ENCODE data around the gene ETV6. TPM values are rescaled to one million over a fixed set of nuclear protein-coding genes. Genes with fewer than 3 reads are reported as not detected.

The ETV6 gene
- total RNA-seq, 1 donor: 11.2 TPM

DNA sequence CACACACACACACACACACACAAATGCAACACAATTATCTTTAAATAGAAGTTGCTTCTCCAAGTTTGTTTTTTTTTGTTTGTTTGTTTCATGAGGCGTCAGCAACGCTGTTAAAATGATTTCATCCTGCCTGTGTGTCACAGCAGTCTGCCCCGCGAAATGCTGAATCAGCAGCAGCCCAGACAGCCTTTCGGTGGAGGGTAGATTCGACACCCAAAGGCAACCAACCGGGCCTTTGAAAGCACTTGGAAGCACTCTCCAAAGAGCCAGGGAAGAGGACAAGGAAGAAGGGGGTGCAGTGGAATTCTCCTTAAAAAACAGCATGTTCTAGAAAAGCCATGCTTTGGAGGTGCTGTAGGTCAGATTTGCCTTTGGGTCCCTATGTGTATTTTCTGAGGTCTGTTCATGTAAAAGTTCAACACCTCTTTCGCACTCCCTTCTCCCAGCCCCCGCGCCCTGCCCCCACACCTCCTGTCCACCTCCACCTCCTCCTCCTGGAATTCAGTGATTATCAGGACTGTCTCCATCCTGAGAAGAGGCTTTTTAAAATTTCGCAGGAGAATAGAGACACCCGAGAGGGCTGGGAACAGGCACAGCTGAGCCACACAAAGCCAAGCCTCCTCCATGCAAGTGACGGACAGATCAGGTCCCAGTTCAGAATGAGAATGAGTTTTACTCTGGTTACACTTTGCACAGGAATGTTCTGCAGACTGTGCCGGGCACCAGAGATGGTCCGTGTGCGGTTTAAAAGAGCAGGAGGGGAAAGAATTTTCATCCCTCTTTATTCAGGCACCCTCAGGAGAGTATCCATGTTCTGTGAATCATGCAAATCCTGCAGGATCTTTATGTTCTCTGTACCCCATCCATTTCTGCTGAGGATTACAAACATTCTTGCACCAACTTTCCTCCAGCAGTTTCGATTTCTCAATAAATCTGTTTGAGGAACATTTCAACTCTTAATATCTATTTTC is 177.9 kb downstream of the ETV6 start:
- H3K4me3 ChIP-seq (ENCODE audit: low read depth, low read length): no peak overlapping the region
- peak; percentile 64 for DNase-seq (ENCODE audit: low read depth)
- TF ChIP-seq, protein P1, sequence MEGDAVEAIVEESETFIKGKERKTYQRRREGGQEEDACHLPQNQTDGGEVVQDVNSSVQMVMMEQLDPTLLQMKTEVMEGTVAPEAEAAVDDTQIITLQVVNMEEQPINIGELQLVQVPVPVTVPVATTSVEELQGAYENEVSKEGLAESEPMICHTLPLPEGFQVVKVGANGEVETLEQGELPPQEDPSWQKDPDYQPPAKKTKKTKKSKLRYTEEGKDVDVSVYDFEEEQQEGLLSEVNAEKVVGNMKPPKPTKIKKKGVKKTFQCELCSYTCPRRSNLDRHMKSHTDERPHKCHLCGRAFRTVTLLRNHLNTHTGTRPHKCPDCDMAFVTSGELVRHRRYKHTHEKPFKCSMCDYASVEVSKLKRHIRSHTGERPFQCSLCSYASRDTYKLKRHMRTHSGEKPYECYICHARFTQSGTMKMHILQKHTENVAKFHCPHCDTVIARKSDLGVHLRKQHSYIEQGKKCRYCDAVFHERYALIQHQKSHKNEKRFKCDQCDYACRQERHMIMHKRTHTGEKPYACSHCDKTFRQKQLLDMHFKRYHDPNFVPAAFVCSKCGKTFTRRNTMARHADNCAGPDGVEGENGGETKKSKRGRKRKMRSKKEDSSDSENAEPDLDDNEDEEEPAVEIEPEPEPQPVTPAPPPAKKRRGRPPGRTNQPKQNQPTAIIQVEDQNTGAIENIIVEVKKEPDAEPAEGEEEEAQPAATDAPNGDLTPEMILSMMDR (IDR thresholded peaks at IDR 0.05; ENCODE audit: insufficient read depth, low read depth, low read length): no peak

DNA sequence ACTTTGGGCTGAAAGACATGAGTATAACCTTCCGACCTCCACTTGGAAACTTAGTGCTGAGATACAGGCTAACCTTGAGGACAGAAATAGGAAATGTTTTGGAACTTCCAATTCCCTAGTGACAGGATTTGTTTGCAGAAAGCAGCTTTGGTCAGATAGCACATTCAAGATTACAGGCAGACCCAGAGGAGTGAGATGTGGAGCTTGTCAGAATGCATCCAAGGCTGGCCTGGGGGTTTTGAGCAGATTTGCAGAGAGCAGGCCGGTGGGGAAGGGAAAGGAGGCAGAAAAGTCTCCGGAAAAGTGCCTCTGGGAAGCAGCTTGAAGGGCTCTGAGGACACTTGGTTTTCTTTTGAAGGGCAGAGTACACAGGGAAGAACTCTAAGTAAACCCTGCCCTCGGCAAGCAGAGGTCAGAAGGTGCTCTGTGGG is 180.3 kb downstream of the ETV6 start:
- no peak overlapping the region for H3K4me3 ChIP-seq (ENCODE audit: low read depth, low read length)
- TF ChIP-seq, protein P1 (IDR thresholded peaks at IDR 0.05; ENCODE audit: insufficient read depth, low read depth, low read length): no peak
- DNase-seq (ENCODE audit: low read depth): no peak

DNA sequence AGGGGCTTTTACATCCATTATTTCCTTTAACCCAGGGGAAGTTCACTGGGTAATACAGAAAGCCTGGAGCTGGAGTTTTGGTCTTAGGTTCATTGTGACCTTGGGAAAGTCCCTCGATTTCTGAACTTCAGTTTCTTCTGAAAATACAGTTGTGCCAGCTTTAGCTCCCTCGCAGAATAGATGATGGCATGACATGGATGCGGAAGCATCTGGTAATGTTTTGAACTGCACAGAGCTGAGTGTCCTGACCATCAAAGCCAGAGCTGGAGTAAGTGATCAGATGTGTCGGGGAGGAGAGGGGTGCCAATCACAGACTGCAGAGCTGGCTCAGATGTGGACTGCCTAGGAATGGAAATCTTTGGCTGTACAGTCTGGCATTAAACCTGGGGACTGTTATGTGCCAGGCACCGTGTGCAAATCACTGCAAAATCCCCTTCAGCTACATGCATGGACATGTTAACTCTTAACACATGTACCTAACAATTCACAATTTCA is 180.9 kb downstream of the ETV6 start:
- DNase-seq (ENCODE audit: low read depth): no peak
- TF ChIP-seq, protein P1 (IDR thresholded peaks at IDR 0.05; ENCODE audit: insufficient read depth, low read depth, low read length): no peak
- no peak overlapping the region for H3K4me3 ChIP-seq (ENCODE audit: low read depth, low read length)

DNA sequence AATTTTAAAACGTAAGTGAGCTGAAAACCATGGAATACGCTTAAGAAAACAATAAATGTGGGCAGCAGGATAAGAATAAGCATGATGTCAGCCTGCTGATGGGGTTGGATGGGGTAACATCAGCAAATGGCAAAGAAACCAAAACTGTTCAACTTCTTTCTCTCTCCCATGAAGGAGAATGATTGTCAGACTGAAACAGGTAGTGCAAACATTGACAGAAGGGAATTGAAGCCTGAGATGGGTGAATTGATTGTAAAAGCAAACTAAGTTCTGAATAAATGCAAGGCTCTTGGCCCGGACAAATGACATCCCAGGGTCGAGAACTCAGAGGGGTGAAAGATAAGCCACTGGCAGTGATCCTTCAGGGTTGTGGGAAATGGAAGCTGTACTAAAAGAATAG is 182.6 kb downstream of the ETV6 start:
- DNase-seq (ENCODE audit: low read depth): no peak
- TF ChIP-seq, protein P1 (IDR thresholded peaks at IDR 0.05; ENCODE audit: insufficient read depth, low read depth, low read length): no peak
- no peak overlapping the region for H3K4me3 ChIP-seq (ENCODE audit: low read depth, low read length)

DNA sequence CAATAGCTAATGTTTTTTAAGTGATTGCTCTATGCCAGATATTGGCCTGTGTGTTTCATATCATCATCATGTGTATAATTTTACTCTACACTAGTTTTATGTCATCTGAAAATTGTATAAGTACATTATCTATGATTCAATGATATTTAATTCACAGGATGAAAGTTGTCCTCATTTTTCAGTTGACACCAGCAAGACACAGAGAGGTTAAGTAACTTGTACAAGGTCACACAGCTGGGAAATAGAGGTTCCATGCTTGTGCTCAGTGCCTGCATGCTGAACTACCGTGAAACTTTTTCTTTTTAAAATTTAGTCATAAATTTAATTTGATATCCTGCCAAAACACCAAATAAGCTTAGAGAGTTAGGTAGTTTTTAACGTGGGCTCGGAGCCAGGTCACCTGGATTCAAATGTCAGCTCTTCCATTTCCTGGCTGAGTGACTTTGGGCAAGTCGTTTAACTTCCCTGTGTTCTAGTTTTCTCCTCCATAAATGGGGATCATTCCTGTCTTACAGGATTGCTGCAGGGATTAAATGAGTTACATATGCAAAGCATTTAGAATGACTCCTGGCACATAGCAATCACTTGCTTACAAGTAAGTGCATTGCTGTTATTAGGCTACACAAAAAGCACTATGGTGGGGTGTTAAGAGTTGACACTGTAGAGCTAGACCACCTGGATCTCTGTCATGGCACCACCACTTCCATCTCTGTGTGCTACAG is 183.9 kb downstream of the ETV6 start:
- TF ChIP-seq, protein P1 (IDR thresholded peaks at IDR 0.05; ENCODE audit: insufficient read depth, low read depth, low read length): no peak
- no peak for DNase-seq (ENCODE audit: low read depth)
- no peak overlapping the region for H3K4me3 ChIP-seq (ENCODE audit: low read depth, low read length)

DNA sequence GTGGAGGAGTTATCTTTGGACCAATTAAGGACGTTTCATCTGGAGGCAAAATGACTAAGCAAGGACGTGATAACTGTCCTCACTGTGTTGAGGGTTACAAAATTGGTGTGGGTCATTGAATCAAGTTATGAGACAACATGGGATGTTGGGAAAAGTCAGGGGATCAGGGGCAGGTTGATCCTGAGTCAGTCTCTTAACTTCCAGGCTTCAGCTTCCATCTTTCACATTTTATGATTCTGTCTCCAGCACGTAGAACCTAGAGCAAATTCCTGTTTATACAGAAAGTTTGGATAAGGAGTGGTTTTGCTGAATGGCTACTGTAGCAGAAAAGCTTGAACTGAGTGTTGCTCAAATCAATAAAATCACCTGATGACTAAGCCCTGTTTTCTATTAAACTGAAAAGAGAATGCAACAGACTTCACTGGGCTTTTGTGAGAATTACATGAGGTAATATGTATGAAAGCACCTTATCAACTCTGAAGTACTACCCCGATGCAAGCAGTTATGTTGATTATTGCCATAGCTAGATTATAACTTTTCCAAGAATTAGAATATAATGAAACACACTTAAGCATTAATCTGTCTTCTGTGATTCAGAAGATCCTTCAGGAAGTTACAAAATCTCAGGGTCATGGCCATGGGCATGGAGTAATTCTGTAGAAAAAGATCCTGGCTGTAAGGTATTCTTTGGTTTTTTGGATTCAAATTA is 184.8 kb downstream of the ETV6 start:
- no peak overlapping the region for H3K4me3 ChIP-seq (ENCODE audit: low read depth, low read length)
- TF ChIP-seq, protein P1 (IDR thresholded peaks at IDR 0.05; ENCODE audit: insufficient read depth, low read depth, low read length): no peak
- peak; percentile 75 for DNase-seq (ENCODE audit: low read depth)
